ENCODE data around the gene MRPL2. TPM values are rescaled to one million over a fixed set of nuclear protein-coding genes. Genes with fewer than 3 reads are reported as not detected.

The MRPL2 gene
- total RNA-seq, 1 donor = 20.6 TPM

- no peaks in the 10 kb centered on the region for H4K20me1 ChIP-seq (ENCODE audit: insufficient read depth, low read length)
- H3K27ac ChIP-seq (ENCODE audit: low read depth, low read length) = no peak overlapping the region
- no peaks in the 10 kb centered on the region for H3K27me3 ChIP-seq (ENCODE audit: insufficient read depth, low read length)
- no peak for TF ChIP-seq CTCF (IDR thresholded peaks at IDR 0.05; ENCODE audit: extremely low read depth, low read depth, low read length)
- peak; percentile 54 for DNase-seq (ENCODE audit: insufficient read length, low spot score, missing footprints)
- H2AFZ ChIP-seq (ENCODE audit: low read length) = no peak overlapping the region
- peaks cover 68% of the 10 kb centered on the region for H3K36me3 ChIP-seq (ENCODE audit: insufficient read depth, low read length)
- H3K9me3 ChIP-seq (ENCODE audit: low read depth, low read length) = no peaks in the 10 kb centered on the region
- no peaks in the 10 kb centered on the region for H3K4me1 ChIP-seq (ENCODE audit: insufficient read depth, low read length)
- no peak overlapping the region for H3K4me2 ChIP-seq (ENCODE audit: insufficient read depth, low read length)
- H3K79me2 ChIP-seq (ENCODE audit: insufficient read depth, low read length) = no peaks in the 10 kb centered on the region
- H3K4me3 ChIP-seq (ENCODE audit: insufficient read depth, low read length) = no peak overlapping the region
These were observed 23.6 kb downstream of the MRPL2 start for GRCh38 chr6:43035495-43036194.

- Histone ChIP-seq H3K4me1 (ENCODE audit: insufficient read depth, low read length) (no peaks in the 10 kb centered on the region), H3K9me3 (ENCODE audit: low read depth, low read length) (no peaks in the 10 kb centered on the region), H4K20me1 (ENCODE audit: insufficient read depth, low read length) (peaks cover 2% of the 10 kb centered on the region), H3K79me2 (ENCODE audit: insufficient read depth, low read length) (no peaks in the 10 kb centered on the region), H3K27ac (ENCODE audit: low read depth, low read length) (no peak overlapping the region), H3K27me3 (ENCODE audit: insufficient read depth, low read length) (no peaks in the 10 kb centered on the region), H2AFZ (ENCODE audit: low read length) (no peak overlapping the region), H3K4me2 (ENCODE audit: insufficient read depth, low read length) (no peak overlapping the region), H3K36me3 (ENCODE audit: insufficient read depth, low read length) (peaks cover 68% of the 10 kb centered on the region), H3K4me3 (ENCODE audit: insufficient read depth, low read length) (no peak overlapping the region)
- DNase-seq (ENCODE audit: insufficient read length, low spot score, missing footprints) = peak; percentile 72
- no peak for TF ChIP-seq CTCF (IDR thresholded peaks at IDR 0.05; ENCODE audit: extremely low read depth, low read depth, low read length)
These were observed 25.1 kb downstream of the MRPL2 start for GRCh38 chr6:43034190-43034525.

GRCh38 chr6:43033496-43034189 is 25.6 kb downstream of the MRPL2 start:
- Histone ChIP-seq H2AFZ (ENCODE audit: low read length) (no peak overlapping the region), H4K20me1 (ENCODE audit: insufficient read depth, low read length) (peaks cover 2% of the 10 kb centered on the region), H3K4me2 (ENCODE audit: insufficient read depth, low read length) (no peak overlapping the region), H3K4me3 (ENCODE audit: insufficient read depth, low read length) (no peak overlapping the region), H3K27ac (ENCODE audit: low read depth, low read length) (no peak overlapping the region), H3K79me2 (ENCODE audit: insufficient read depth, low read length) (no peaks in the 10 kb centered on the region), H3K9me3 (ENCODE audit: low read depth, low read length) (no peaks in the 10 kb centered on the region), H3K4me1 (ENCODE audit: insufficient read depth, low read length) (no peaks in the 10 kb centered on the region), H3K36me3 (ENCODE audit: insufficient read depth, low read length) (peaks cover 69% of the 10 kb centered on the region), H3K27me3 (ENCODE audit: insufficient read depth, low read length) (no peaks in the 10 kb centered on the region)
- DNase-seq (ENCODE audit: insufficient read length, low spot score, missing footprints) = peak; percentile 39
- no peak for TF ChIP-seq CTCF (IDR thresholded peaks at IDR 0.05; ENCODE audit: extremely low read depth, low read depth, low read length)

- TF ChIP-seq CTCF (IDR thresholded peaks at IDR 0.05; ENCODE audit: extremely low read depth, low read depth, low read length) = no peak
- Histone ChIP-seq H3K4me1 (ENCODE audit: insufficient read depth, low read length) (no peaks in the 10 kb centered on the region), H3K4me2 (ENCODE audit: insufficient read depth, low read length) (no peak overlapping the region), H3K79me2 (ENCODE audit: insufficient read depth, low read length) (peaks cover under 1% of the 10 kb centered on the region), H2AFZ (ENCODE audit: low read length) (no peak overlapping the region), H3K27ac (ENCODE audit: low read depth, low read length) (no peak overlapping the region), H3K9me3 (ENCODE audit: low read depth, low read length) (no peaks in the 10 kb centered on the region), H3K27me3 (ENCODE audit: insufficient read depth, low read length) (no peaks in the 10 kb centered on the region), H3K4me3 (ENCODE audit: insufficient read depth, low read length) (no peak overlapping the region), H3K36me3 (ENCODE audit: insufficient read depth, low read length) (peaks cover 68% of the 10 kb centered on the region), H4K20me1 (ENCODE audit: insufficient read depth, low read length) (peaks cover 2% of the 10 kb centered on the region)
- DNase-seq (ENCODE audit: insufficient read length, low spot score, missing footprints) = no peak
These were observed 26.9 kb downstream of the MRPL2 start for GRCh38 chr6:43032326-43032725.

Measured in osteoblast (primary cell).